Epithelial cell of proximal tubule (primary cell): ENCODE results near the gene FXR2. TPM values are rescaled to one million over a fixed set of nuclear protein-coding genes. Genes with fewer than 3 reads are reported as not detected.
A peak's percentile ranks its signal among the peaks of the same experiment; 100 is the strongest.

Experiments used
- DNase-seq: peaks from one replicate; pipeline ENCODE4 v3.0.0-alpha.2; 2011; ENCODE audit warnings: low read depth
- H3K4me3 ChIP-seq: 2 replicates; pipeline ENCODE4 v1.5.1; 2011; ENCODE audit warnings: low read depth, mild to moderate bottlenecking, low read length
- CTCF ChIP-seq: conservative IDR thresholded peaks from 2 replicates; pipeline ENCODE4 v1.5.1; 2012; ENCODE audit warnings: low read depth, mild to moderate bottlenecking, low read length
- total RNA-seq: library from RNA; depleted of rRNA; stranded (reverse); fragments of >200 nt; gene quantifications from 2 replicates; pipeline ENCODE4 v1.2.3, GENCODE V29; 2015

The FXR2 gene
- total RNA-seq, 1 donor from 2014 or later = 49.9 TPM

GRCh38 chr17:7548585-7549400, 65.9 kb downstream of the FXR2 start, which contains the start of gene TNFSF12:
TNFSF12 (plus strand) TSS chr17:7549058; CDS start chr17:7549154, 96 bp downstream.
- H3K4me3 ChIP-seq = peak within 1 kb of the TSS; percentile 78
- DNase-seq = no peak
- peak; percentile 9 for TF ChIP-seq CTCF

GRCh38 chr17:7544911-7545310, 69.8 kb downstream of the FXR2 start:
- no peak for TF ChIP-seq CTCF
- no peak overlapping the region for H3K4me3 ChIP-seq
- no peak for DNase-seq

Other genes with a start within 250 kb of the FXR2 start
- 5.4 and 7.3 TPM in 2 replicates for gene TNK1, start 233.8 kb downstream of the FXR2 start, total RNA-seq
- 33.0 and 59.0 TPM in 2 replicates for gene PLSCR3, start 220.4 kb downstream of the FXR2 start, total RNA-seq
- gene TMEM256, start 210.8 kb downstream of the FXR2 start, total RNA-seq = 134 and 163 TPM in 2 replicates
- 2.5 and 10.3 TPM in 2 replicates for gene NLGN2, start 207.1 kb downstream of the FXR2 start, total RNA-seq
- gene SPEM1, start 194.6 kb downstream of the FXR2 start, total RNA-seq = not detected in 2 replicates
- gene SPEM2, start 189.3 kb downstream of the FXR2 start, total RNA-seq = not detected in 2 replicates
- not detected in 2 replicates for gene SPEM3, start 186.0 kb downstream of the FXR2 start, total RNA-seq
- 24.6 and 25.0 TPM in 2 replicates for gene TMEM102, start 179.5 kb downstream of the FXR2 start, total RNA-seq
- 0.51 and 11.5 TPM in 2 replicates for gene FGF11, start 175.4 kb downstream of the FXR2 start, total RNA-seq
- 21.3 and 30.7 TPM in 2 replicates for gene CHRNB1, start 169.8 kb downstream of the FXR2 start, total RNA-seq
- 17.9 and 24.6 TPM in 2 replicates for gene ZBTB4, start 135.3 kb downstream of the FXR2 start, total RNA-seq
- gene SLC35G6, start 133.5 kb downstream of the FXR2 start, total RNA-seq = not detected in 2 replicates
- 30.3 and 30.5 TPM in 2 replicates for gene POLR2A, start 130.5 kb downstream of the FXR2 start, total RNA-seq
- gene TNFSF12, start 65.8 kb downstream of the FXR2 start, total RNA-seq = 25.2 and 31.8 TPM in 2 replicates
- gene TNFSF13, start 56.1 kb downstream of the FXR2 start, total RNA-seq = 5.2 and 6.4 TPM in 2 replicates
- gene SENP3, start 53.0 kb downstream of the FXR2 start, total RNA-seq = 62.9 and 113 TPM in 2 replicates
- 10.7 and 16.7 TPM in 2 replicates for gene CD68, start 35.3 kb downstream of the FXR2 start, total RNA-seq
- gene MPDU1, start 31.0 kb downstream of the FXR2 start, total RNA-seq = 236 and 272 TPM in 2 replicates
- gene SOX15, start 24.8 kb downstream of the FXR2 start, total RNA-seq = 18.7 and 19.0 TPM in 2 replicates
- 32.6 and 43.4 TPM in 2 replicates for gene SAT2, start 12.9 kb upstream of the FXR2 start, total RNA-seq
- not detected in 2 replicates for gene SHBG, start 15.2 kb upstream of the FXR2 start, total RNA-seq
- gene ATP1B2, start 36.0 kb upstream of the FXR2 start, total RNA-seq = not detected in 2 replicates
- gene TP53, start 72.6 kb upstream of the FXR2 start, total RNA-seq = 49.4 and 89.4 TPM in 2 replicates
- gene WRAP53, start 73.6 kb upstream of the FXR2 start, total RNA-seq = 14.9 and 41.6 TPM in 2 replicates
- gene EFNB3, start 90.3 kb upstream of the FXR2 start, total RNA-seq = 0.94 and 1.7 TPM in 2 replicates
- not detected in 2 replicates for gene DNAH2, start 102.8 kb upstream of the FXR2 start, total RNA-seq
- 1.9 and 2.7 TPM in 2 replicates for gene KDM6B, start 219.3 kb upstream of the FXR2 start, total RNA-seq
- gene TMEM88, start 240.2 kb upstream of the FXR2 start, total RNA-seq = 7.3 and 19.8 TPM in 2 replicates
- gene NAA38, start 242.7 kb upstream of the FXR2 start, total RNA-seq = 108 and 146 TPM in 2 replicates
- gene CYB5D1, start 243.1 kb upstream of the FXR2 start, total RNA-seq = 5.1 and 5.9 TPM in 2 replicates